NCI-H2081 treated with DMSO at 0.1 percent for 48 hours (cell line): Measurements from ENCODE around the gene ITPK1.

ENCODE experiments used
- DNase-seq: peaks from one replicate; lab custom pipeline; 2025; lab: John Stamatoyannopoulos, UW

The ITPK1 gene

DNA sequence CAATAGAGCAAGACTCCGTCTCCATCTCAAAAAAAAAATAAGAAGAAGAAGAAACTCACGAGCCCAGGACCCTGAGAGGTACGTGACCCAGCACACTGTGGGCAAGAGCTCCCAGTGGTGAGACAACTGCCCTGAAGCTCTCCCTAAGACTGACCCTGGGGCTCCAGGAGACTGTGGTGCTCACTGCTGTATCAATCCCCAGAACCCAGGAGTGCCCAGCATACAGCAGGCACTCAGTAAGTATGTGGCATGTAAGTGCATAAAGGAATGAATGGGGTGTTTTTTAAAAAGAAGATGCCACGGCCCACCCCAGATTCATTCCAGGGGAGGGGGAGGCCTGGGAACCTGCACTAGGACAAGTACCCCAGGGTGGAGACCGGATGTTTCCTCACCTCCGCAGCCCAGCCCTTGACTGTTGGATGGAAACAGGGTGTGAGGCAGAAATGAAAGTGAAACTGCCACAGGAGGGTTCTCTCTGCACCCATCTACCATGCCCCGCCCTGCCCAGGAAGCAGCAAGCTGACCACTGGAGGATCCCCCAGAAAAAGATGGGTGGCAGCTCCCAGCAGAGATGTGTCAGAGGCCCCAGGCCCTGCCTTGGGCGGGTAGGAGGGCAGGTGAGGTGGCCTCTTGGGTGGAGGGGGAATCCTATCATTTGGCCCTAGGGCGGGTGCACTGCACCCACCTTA lies 12.2 kb downstream of the ITPK1 start:
- no peak for DNase-seq

DNA sequence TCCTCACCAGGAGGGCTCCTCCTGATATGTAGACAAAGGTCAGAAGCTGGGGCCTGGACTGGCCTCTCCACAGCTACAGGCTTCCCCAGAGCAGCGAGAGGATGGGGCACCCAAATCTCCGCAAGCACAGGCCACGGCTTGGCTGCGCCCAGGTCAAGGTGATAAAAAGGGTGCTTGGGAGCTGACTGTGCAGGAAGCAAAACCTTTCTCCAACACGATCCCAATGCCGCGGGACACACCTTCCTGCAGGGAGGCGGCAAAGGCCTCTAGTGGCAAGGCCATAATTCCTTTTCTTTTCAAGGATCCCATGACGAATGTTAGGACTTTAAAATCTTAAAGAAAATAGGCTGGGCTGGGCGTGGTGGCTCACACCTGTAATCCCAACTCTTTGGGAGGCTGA lies 13.6 kb downstream of the ITPK1 start:
- no peak for DNase-seq

GRCh38 chr14:93101181-93101580 lies 14.5 kb downstream of the ITPK1 start:
- DNase-seq = no peak

- DNase-seq = no peak
Measured at GRCh38 chr14:93100570-93100969, 15.2 kb downstream of the ITPK1 start.

DNA sequence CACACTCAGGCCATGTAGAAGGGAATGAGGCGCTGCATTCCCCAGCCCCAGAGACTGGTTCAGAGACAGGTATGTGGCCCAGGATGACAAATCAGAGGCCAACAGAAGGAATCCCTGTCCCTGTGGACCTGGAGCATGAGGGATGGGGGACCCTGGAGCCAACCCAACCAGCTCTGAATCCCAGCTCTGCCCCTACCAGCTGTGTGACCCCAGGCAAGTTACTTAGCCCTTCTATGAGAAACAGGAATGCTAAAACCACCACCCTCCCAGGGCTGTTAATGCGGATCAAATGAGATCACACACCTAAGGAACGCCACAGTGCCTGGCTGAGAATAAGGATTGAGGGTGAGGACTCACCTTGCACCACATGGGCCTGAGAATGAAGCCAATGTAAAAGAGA lies 15.6 kb downstream of the ITPK1 start:
- no peak for DNase-seq

GRCh38 chr14:93099643-93100042 lies 16.1 kb downstream of the ITPK1 start:
- no peak for DNase-seq

DNA sequence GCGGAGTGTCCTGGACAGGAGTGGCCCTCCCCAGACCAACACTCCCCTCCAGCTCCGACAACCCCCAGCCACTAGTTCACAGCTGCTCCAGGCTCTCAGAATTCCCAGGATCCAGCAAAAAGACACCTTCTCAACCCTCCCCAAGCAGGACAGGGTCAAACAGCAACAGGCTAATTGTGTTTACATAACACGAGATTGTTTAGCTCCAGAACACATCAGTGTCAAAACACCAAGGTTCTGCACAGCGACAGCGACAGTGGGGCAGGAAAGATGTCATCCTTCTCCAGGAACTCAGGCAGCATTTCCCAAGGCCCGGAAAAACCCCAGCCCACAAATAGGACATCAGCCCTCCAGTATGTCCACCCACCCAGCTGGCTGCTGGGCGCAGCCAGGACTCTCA lies 16.5 kb downstream of the ITPK1 start:
- no peak for DNase-seq

DNA sequence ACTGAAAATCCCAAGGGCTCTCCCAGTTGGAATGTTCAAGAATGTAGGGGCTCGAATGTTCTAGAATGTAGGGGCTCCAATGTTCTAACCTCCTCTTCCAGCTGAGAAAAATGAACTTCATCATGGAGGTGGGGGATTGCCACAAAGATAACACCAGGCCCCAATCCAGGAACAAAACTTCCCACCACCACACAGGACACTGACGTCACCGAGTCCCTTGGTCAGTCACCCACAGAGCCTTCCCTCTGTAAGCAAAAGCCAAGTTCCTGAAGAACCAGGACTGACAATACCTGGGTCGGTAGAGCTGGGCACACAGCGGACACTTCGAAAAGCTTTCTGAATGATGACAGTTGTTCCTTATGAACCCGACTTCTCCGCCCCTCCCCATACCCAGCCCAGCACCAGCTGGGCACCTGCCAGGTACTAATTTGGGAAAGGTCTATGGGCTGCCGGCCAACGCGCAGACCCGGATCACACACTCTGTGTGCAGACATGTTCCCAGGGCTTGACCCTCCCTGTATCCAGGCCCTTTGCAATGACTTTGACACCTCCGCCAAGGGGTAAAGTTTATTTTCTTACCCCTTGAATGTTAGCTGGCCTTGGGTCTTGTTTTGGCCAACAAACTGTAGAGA lies 18.9 kb downstream of the ITPK1 start:
- no peak for DNase-seq

GRCh38 chr14:93095742-93096510 lies 19.8 kb downstream of the ITPK1 start:
- no peak for DNase-seq

DNA sequence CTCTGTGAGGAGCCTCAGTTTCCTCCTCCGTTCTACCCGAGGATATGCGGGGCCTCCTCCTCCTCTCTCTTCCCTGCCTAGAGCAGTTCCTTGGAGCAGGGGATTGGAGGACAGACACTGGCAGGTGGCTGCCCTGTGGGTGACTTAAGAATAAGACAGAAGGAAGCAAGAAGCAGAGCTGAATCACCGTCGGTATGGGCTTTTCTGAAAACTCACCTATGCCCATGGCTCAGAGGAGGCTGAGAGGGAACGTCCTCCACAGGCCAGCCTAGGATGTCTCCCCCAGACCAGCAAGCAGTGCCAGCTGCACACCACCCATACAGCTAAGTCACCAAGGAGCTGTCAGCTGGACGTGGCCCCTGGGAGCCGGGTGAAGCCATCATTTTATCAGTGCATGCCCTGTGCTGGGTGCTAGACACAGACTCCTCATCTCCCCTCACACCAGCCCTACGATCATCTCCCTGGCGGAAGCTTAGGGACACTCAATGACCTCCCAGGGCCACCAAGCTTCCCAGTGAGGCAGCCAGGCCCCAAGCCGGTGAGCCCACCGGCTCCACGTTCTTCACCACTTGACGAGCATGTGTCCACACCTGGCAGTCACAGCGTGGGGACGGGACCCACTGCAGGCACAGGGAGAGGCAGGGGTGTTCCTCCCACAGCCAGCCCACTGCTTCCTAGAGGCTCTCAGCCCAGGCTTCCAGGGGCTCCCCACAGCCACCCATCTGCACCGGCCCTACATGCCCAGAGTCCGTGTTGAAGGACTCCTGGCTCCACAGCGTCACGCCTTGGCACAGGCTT lies 21.4 kb downstream of the ITPK1 start:
- no peak for DNase-seq

GRCh38 chr14:93092606-93093556 lies 22.8 kb downstream of the ITPK1 start:
- DNase-seq = no peak

GRCh38 chr14:93091666-93092065 lies 24.1 kb downstream of the ITPK1 start:
- no peak for DNase-seq

- no peak for DNase-seq
Measured at GRCh38 chr14:93090826-93091555, 24.7 kb downstream of the ITPK1 start.

DNA sequence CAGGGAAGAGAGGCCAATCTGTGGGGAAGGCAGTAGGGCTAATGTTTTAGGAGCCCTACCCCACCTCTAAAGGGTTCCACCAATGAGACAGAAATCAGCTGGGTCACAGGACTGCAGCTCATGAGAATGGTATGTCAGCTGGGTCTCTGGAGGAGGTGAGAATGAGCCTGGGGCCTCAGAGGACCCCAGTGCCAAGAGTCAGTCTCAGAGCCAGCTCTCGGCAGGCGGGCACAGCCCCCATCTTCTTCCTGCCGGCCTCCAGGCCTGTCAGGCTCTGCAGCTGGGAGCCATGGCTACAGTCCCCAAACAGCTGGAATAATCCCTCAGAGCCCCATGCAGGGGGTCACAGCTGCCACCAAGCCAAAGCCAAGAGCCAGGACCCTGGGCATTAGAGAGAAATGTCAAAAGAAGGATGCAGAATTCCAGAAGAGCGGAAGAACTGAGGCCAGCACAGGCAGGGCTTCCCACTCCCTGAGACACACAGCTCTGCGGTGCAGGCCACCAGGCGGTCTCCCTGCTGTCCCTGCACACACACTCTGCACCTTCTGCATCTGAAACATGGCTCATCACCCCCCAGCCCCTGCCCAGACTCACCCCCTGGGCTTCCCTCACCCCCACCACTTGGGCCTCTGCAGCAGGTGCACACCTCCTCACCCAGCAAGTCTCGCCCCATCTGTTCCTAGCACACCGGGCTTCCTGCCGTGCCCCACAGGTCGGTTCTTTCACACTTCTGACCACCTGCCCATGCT lies 26.0 kb downstream of the ITPK1 start:
- no peak for DNase-seq

GRCh38 chr14:93086441-93087055 lies 29.2 kb downstream of the ITPK1 start:
- DNase-seq = no peak

DNA sequence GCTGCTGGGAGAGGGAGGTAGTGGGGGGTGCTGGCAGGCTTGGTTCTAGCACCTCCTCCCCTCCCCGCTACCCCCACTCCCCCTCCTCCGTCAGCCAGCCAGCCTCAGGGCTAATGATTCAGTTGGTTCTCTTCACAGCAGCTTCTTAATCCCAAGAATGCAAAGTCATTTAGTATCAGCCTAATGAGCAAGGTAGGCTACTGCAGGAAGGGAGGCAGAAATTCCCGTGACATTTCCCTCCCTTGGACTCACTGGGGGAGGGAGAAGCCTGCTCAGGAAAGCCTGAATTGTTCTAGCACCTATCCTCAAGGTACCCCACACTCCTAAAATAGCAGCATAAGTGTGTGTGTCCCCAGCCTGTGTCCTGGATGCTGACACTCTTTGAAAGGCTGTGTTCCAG lies 29.8 kb downstream of the ITPK1 start:
- no peak for DNase-seq

- no peak for DNase-seq
Measured at GRCh38 chr14:93084866-93085857, 30.6 kb downstream of the ITPK1 start.

DNA sequence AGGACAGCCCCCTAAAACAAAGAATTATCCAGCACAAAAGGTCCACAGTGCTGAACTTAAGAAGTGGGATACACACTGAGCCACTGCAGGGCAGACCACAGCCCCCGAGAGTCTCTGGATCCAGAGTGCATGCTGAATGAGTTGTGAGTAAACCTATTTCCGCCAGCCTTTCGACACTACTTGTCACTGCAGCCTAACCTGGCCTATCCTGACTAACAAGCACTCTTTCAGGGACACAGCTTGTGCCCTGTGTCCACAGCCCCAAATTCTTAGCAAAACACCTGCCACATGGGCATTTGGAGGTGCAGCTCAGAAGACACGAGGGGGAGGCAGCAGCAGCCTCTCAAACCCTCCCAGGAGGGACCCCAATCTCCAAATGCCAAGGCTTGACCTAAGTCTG lies 31.3 kb downstream of the ITPK1 start:
- DNase-seq = no peak
